ENCODE measurements around the gene SCN3B. TPM values are rescaled to one million over a fixed set of nuclear protein-coding genes. Genes with fewer than 3 reads are reported as not detected.

Gene SCN3B
- total RNA-seq, 1 experiment from 2014 or later = not detected

DNA sequence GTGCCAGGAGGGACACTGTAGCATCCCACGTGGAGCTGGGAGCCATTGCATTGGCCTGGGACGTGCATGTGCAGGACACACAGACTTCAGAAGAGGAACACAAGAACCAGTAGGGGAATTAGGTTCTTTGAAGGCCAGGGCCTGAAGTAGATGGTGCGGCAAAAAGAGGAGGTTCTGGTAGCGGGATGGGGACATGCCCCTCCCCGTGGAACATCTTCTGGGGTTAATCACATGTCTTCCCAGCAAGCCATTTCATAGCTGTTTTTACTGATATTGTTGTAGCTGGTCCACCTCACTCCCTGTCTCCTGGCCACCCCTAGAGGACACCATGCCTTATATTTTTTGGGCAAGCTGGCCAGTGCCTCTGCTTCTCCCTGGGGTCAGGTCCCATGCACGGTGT, 74.3 kb downstream of the SCN3B start:
- ChIA-PET CTCF (interaction anchor here (1.3 kb wide), 1 partner anchor 127 kb away, joined by 22 read pairs; no protein-coding TSS in a partner anchor), POLR2A (ENCODE audit: unreplicated experiment) (no interaction called here)
- H3K9me2 ChIP-seq (ENCODE audit: insufficient read depth) = no peaks in the 10 kb centered on the region
- no peaks in the 10 kb centered on the region for H3K4me1 ChIP-seq (replicated peaks; ENCODE audit: insufficient read depth)
- peaks cover 14% of the 10 kb centered on the region; the same call in 1 of the 2 replicates for H4K20me1 ChIP-seq (ENCODE audit: insufficient read depth)
- no peak for DNase-seq
- H3K27ac ChIP-seq = no peak overlapping the region
- H3K4me2 ChIP-seq = peak overlapping the region; percentile 33
- intact Hi-C loops (cut with micrococcal nuclease; ENCODE audit: unreplicated experiment) = loop anchor here (1.0 to 2.0 kb wide), 2 partner anchors 61 to 127 kb away; no protein-coding TSS in a partner anchor
- peaks cover 7% of the 10 kb centered on the region; the same call in 1 of the 2 replicates for H3F3A ChIP-seq (ENCODE audit: insufficient read depth, low read depth)
- BruUV-seq (replicated peaks) = no TSS peak
- no peaks in the 10 kb centered on the region for H3K79me2 ChIP-seq (ENCODE audit: low read depth)
- no peaks in the 10 kb centered on the region for H3K36me3 ChIP-seq (ENCODE audit: low read depth)
- no peaks in the 10 kb centered on the region for H3K9me3 ChIP-seq (ENCODE audit: insufficient read depth, low read depth)
- H2AFZ ChIP-seq = no peak overlapping the region
- H3K4me3 ChIP-seq = no peak overlapping the region
- TF ChIP-seq EZH2 (IDR thresholded peaks at IDR 0.05; ENCODE audit: low read depth) = no peak
- TF ChIP-seq CTCF (conservative IDR thresholded peaks at IDR 0.05) = no peak
- no peaks in the 10 kb centered on the region for H3K27me3 ChIP-seq (ENCODE audit: insufficient read depth, low read depth)

GRCh38 chr11:123579482-123579812, 75.0 kb downstream of the SCN3B start:
- Histone ChIP-seq H3K4me1 (replicated peaks; ENCODE audit: insufficient read depth) (no peaks in the 10 kb centered on the region), H3K27ac (no peak overlapping the region)
- CTCF ChIA-PET = no interaction called here

More at GRCh38 chr11:123579482-123579812, 75.0 kb downstream of the SCN3B start:
- Histone ChIP-seq H3F3A (ENCODE audit: insufficient read depth, low read depth) (peaks cover 7% of the 10 kb centered on the region; the same call in 1 of the 2 replicates), H2AFZ (no peak overlapping the region), H3K4me2 (no peak overlapping the region), H3K79me2 (ENCODE audit: low read depth) (no peaks in the 10 kb centered on the region), H4K20me1 (ENCODE audit: insufficient read depth) (peaks cover 14% of the 10 kb centered on the region; the same call in 1 of the 2 replicates), H3K4me3 (no peak overlapping the region), H3K27me3 (ENCODE audit: insufficient read depth, low read depth) (no peaks in the 10 kb centered on the region), H3K36me3 (ENCODE audit: low read depth) (no peaks in the 10 kb centered on the region), H3K9me2 (ENCODE audit: insufficient read depth) (no peaks in the 10 kb centered on the region), H3K9me3 (ENCODE audit: insufficient read depth, low read depth) (no peaks in the 10 kb centered on the region)
- DNase-seq = no peak
- POLR2A ChIA-PET (ENCODE audit: unreplicated experiment) = no interaction called here
- no peak for TF ChIP-seq EZH2 (IDR thresholded peaks at IDR 0.05; ENCODE audit: low read depth)
- TF ChIP-seq CTCF (conservative IDR thresholded peaks at IDR 0.05) = no peak
- no TSS peak for BruUV-seq (replicated peaks)
- intact Hi-C loops (cut with micrococcal nuclease; ENCODE audit: unreplicated experiment) = loop anchor here (5.0 to 10.0 kb wide), 2 partner anchors 275 to 317 kb away; no protein-coding TSS in a partner anchor

Other genes with a start within 250 kb of the SCN3B start
- 3.2 and 5.8 TPM in 2 replicates for gene GRAMD1B, start 224.4 kb downstream of the SCN3B start, total RNA-seq (2021)
- gene ZNF202, start 87.0 kb upstream of the SCN3B start, total RNA-seq (2021) = 7.0 and 7.4 TPM in 2 replicates
- gene OR6X1, start 99.9 kb upstream of the SCN3B start, total RNA-seq (2021) = not detected in 2 replicates
- not detected in 2 replicates for gene OR6M1, start 151.7 kb upstream of the SCN3B start, total RNA-seq (2021)
- not detected in 2 replicates for gene TMEM225, start 231.0 kb upstream of the SCN3B start, total RNA-seq (2021)
- not detected in 2 replicates for gene OR8D4, start 247.5 kb upstream of the SCN3B start, total RNA-seq (2021)